IPS-NIHi7 (cell line): Measurements from ENCODE around the gene SLC38A8.
A peak's percentile ranks its signal among the peaks of the same experiment; 100 is the strongest.

Experiments
- DNase-seq: peaks from one replicate; pipeline ENCODE4 v3.0.0; 2012; ENCODE audit warnings: mixed read lengths; ENCODE audit errors: extremely low spot score

SLC38A8 gene

DNA sequence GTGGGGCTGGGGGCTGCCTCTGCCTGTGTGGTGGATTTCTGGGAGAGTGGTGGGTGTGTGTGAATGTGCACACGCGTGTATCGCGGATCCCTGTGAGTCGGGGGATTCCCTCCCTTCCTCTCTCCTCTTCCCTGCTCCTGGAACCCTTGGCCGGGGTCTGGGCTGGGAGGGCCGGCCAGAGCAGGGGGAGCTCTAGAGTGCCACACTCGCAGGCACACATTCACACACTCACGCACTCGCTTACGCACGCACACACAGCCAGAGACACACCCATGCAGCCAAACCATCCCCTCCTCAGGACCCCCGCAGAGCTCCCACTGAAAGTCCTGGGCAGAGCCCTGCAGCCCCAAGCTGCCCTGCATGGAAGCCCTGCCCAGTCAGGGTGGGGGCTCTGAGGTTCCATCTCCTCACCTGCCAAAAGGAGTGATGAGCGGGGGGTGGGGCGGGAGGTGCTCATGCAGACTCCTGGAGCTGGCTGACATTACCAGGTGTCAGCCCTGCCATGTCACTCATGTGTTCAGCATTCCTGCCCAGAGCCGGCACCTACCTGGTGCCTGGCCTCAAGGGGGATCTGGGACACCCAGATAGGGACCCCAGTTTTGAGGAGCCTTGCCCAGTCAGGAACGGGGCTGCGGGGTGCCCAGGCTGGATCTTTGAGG lies 72.7 kb downstream of the SLC38A8 start:
- DNase-seq, result no peak

DNA sequence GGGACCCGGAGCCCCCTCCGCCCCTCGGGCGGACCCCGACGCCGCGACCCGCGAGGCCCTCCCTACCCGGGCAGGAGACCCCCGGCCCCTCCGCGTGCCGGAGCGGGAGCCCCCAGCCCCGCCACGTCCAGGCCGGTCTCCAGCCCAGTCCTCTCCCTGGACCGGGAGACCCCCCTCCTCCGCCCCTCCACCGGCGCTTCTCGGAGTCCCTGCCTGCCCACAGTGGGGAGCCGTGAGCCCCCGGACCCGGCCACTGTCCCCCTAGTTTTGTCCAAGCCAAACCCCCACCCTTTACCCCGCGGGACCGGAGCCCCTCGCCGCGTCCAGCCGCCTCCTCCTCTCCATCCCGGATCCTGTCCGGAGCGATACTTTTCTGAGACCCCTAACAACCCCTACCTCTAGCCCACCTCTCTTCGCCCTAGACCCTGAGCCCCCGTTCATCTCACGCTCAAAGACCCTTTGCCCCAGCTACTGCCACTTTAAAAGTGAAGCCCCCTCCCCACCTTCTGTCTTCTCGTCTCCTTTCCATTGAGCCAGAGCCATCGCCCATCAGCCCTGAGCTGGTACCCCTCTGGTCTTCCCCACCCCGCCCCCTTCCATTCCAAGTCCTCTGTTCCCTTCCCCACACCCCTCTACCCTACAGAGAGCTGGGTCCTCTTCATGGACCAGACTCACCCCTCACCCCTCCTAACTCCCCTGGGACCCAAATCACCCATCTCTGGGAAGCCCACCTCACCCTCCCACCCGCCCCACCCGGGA lies 73.5 kb downstream of the SLC38A8 start:
- DNase-seq, result no peak

DNA sequence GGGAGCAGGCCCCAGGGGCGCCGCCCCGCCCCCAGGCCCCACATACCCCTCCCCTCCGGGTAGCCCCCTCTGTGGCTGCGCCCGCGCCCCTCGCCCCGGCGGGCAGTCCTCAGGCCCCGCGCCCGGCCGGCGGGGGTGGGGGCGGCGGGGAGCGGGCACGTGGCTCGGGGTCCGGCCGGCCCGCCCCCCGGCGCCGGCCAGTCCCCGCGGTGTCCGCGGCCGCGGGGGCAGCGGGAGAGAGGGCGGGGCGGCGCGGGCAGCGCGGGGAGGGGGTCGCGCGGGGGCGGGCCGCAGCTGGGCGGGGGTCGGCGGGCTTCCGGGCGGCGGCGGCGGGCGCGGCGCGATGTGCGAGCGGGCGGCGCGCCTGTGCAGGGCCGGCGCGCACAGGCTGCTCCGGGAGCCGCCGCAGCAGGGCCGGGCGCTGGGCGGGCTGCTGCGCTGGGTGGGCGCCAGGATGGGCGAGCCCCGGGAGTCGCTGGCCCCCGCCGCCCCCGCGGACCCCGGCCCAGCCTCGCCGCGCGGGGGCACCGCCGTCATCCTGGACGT lies 74.2 kb downstream of the SLC38A8 start:
- peak; percentile 70 for DNase-seq

DNA sequence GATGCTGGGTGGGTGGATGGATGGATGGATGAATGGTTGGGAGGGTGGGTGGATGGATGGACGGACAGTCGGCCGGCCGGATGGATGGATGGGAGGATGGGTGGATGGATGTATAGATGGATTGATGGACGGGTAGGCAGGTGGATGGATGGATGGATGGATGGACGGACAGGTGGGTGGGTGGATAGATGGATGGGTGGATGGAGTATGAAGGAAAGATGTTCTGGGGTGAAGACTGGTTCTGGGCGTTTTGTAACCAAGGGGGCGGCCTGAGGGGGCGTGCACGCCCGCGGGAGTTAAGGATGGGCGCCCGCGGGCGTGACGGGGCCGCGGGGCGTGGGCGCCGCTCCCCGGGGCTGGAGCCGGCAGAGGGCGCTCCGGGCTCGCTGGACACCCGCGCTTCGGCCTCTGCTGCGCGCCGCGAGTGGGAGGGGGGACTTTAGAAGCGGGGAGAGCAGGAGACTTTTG lies 74.7 kb downstream of the SLC38A8 start, which contains the start of gene NECAB2:
TSS of gene NECAB2 (plus strand) at position 407 of the 468 bp plus-strand sequence. CDS start 405 bp downstream, outside the sequence.
- DNase-seq, result peak; percentile 81

DNA sequence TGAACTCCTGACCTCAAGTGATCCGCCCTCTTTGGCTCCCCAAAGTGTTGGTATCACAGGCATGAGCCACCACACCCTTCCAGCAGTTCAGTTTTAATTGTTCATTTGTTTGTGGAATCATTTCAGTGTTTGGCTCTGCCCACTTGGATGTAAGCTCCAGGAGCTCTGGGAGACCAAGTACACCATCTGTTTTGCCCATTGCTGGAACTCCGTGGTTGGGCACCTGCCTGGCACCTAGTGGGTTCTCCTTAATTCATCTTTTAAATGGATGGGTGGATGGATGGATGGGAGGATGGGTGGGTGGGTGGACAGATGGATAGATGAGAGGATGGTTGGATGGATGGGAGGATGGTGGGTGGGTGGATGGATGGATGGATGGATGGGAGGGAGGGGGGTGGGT lies 75.5 kb downstream of the SLC38A8 start:
- no peak for DNase-seq

DNA sequence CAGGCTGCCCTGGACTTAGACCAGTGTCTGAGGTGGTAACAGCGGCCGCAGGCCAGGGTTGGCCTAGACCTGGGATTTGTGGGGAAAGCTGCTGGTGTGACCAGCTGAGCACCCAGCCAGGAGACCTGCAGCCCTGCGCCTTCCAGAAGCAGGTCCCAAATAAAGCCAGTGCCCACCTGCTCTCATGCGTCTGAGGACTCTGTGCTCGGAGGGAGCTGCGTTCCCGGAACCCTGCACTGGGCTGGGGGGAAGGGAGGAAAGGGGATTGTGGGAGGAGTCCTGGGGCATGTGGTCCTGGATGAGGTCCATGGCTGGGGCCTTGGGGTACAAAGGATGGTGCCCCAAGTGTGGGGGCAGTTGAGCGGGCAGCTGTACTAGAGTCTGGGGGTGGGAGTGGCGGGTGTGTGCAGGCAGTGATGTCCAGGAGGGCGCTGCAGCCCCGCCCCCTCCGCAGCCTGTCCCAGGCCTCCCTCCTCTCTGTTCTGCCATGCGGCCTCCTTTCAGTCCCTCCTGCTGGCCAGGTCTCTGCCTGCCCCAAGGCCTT lies 76.4 kb downstream of the SLC38A8 start:
- DNase-seq, result no peak

DNA sequence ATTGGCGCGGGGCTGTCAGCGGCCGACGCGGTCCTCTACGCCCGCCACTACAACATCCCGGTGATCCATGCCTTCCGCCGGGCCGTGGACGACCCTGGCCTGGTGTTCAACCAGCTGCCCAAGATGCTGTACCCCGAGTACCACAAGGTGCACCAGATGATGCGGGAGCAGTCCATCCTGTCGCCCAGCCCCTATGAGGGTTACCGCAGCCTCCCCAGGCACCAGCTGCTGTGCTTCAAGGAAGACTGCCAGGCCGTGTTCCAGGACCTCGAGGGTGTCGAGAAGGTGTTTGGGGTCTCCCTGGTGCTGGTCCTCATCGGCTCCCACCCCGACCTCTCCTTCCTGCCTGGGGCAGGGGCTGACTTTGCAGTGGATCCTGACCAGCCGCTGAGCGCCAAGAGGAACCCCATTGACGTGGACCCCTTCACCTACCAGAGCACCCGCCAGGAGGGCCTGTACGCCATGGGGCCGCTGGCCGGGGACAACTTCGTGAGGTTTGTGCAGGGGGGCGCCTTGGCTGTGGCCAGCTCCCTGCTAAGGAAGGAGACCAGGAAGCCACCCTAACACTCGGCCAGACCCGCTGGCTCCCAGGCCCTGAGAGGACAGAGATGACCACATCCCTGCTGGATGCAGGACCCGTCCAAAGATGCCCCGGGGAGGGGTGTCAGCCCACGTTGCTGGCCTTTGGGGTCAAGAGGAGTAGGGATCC lies 77.0 kb downstream of the SLC38A8 start:
- DNase-seq, result no peak

DNA sequence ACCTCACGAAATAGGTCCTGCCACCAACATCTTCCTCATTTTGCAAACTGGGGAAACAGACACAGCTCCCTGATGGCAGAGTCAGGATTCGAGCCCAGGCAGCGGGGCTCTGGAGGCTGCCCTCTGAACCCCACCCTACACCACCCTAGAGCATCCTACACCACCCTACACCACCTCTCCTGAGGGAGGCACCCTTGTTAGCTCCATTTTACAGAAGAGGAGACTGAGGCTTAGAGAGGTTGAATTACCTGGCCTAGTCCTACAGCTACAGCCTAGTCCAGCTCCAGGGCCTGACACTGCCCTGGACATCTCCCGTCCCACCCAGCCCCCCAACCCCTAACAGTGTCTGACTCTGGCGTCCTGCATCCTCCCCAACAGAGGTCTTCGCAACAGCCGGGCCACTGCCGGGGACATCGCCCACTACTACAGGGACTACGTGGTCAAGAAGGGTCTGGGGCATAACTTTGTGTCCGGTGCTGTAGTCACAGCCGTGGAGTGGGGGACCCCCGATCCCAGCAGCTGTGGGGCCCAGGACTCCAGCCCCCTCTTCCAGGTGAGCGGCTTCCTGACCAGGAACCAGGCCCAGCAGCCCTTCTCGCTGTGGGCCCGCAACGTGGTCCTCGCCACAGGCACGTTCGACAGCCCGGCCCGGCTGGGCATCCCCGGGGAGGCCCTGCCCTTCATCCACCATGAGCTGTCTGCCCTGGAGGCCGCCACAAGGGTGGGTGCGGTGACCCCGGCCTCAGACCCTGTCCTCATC lies 77.7 kb downstream of the SLC38A8 start:
- DNase-seq, result no peak

DNA sequence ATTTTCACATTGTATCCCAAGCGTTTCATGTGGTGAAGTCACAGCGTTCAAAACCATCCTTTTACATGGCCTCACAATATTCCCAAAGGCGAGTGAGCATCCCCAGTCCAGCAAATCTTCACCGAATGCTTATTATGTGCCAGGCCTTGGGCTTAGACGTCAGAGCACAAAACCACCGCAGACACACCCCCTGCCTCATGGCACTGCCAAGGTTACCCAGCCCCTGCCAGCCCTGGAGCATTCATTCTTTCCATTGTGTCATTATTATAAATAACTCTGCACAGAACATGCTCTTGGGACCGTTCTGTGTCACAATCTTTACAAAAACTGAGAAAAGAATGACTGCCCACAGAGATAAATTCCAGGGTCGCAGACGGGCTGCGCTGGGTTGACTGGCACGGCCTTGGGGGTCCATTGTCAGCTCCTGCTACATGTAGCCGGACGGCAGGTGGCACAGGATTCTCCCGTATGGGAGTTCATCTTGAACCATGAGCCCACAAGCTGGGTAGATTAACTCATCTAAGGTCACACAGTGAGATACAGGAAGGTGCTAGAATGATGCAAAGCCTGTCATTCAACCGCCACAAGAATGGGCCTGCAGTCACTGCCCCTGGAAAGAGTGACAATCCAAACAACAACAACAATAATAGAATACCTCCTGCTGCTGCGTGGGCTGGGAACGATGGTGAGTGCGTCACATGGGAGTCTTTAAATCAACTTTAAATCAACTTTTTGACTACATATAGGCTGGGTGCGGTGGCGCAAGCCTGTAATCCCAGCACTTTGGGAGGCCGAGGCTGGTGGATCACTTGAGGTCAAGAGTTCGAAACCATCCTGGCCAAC lies 79.1 kb downstream of the SLC38A8 start:
- DNase-seq, result no peak

DNA sequence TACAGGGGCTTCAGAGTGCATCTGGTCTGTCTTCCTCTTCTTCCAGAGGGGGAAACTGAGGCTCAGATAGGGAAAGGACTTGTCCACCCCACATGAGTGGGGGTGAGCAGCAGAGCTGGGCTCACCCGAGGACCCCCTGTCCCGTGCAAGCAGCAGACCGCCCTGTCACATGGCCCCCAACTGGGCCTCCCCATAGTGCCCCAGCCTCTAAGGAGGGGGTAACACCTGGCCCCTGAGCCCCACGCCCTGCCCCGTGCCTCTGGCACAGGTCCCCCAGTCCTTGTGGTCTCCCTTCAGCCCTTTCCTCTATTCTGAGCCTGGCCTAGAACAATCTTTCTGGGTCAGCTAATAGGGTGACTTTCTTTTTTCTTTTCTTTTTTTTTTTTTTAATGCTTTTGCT lies 81.0 kb downstream of the SLC38A8 start:
- no peak for DNase-seq

DNA sequence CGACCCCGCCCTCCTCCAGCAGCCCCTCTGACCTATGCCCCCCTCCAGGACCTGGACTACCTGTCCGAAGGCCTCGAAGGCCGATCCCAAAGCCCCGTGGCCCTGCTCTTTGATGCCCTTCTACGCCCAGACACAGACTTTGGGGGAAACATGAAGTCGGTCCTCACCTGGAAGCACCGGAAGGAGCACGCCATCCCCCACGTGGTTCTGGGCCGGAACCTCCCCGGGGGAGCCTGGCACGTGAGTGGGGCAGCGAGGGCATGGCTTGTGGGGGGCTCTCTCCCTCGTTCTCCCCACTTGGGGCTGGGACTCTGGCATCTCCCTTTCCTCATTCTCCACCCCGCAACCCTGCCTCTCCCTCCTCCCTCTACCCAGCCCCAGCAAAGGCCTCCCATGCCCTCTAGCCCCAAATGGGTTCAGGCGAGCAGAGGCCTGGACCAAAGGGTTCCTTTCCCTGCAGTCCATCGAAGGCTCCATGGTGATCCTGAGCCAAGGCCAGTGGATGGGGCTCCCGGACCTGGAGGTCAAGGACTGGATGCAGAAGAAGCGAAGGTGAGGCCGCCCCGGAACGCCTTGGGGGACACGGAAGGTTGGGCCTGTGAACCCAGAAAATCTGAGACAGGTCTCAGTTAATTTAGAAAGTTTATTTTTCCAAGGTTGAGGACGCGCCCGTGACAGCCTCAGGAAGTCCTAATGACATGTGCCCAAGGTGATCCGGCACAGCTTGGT lies 81.9 kb downstream of the SLC38A8 start:
- DNase-seq, result no peak
